Naive thymus-derived CD4-positive, alpha-beta T cell (primary cell): ENCODE measurements around the gene CNNM3. TPM values are rescaled to one million over a fixed set of nuclear protein-coding genes. Genes with fewer than 3 reads are reported as not detected.

Source experiments
- ATAC-seq: fragments of 150-1000 bp; cut with Tn5 transposase; 2 replicates; pipeline ENCODE4 v1.10.0; 2021; ENCODE audit warnings: mild to moderate bottlenecking, moderate library complexity
- CTCF ChIA-PET: fragments of 350-600 bp; sonication (Branson Sonifier 250); formaldehyde crosslinking; loops from one replicate; lab custom pipeline; 2021; ENCODE audit warnings: antibody characterized with exemption; lab: Charles Lee
- POLR2A ChIA-PET: fragments of 350-600 bp; sonication (Branson Sonifier 250); formaldehyde crosslinking; loops from one replicate; lab custom pipeline; 2021; ENCODE audit warnings: antibody characterized with exemption, inconsistent platforms; lab: Charles Lee
- DNase-seq, 9 donors: peaks; one replicate each; pipeline versions ENCODE4 v3.0.0 to v3.0.0-alpha.2; 2020 to 2022; ENCODE audit warnings: mixed read lengths in 1 of 9
- H3K27ac ChIP-seq: one replicate; pipeline ENCODE4 v1.7.0; 2013; ENCODE audit warnings: mild to moderate bottlenecking, low read depth, low read length, moderate library complexity
- H3K27me3 ChIP-seq, 2 donors: one replicate each; pipeline ENCODE4 v1.7.0; 2013; ENCODE audit warnings: low read length in 2 of 2, mild to moderate bottlenecking in 2 of 2, moderate library complexity in 2 of 2; ENCODE audit not compliant: control insufficient read depth in 2 of 2, insufficient read depth in 2 of 2
- H3K36me3 ChIP-seq, 3 experiments: 1 replicate in 2 of 3; 2 replicates in 1 of 3; pipeline ENCODE4 v1.7.0; 2013; ENCODE audit warnings: low read length in 3 of 3, mild to moderate bottlenecking in 3 of 3, moderate library complexity in 1 of 3; ENCODE audit not compliant: insufficient read depth in 3 of 3, control insufficient read depth in 2 of 3
- H3K4me1 ChIP-seq, 2 donors: one replicate each; pipeline ENCODE4 v1.7.0; 2013; ENCODE audit warnings: low read length in 2 of 2, mild to moderate bottlenecking in 2 of 2, moderate library complexity in 1 of 2; ENCODE audit not compliant: control insufficient read depth in 2 of 2, insufficient read depth in 2 of 2
- H3K4me3 ChIP-seq: 2 replicates; pipeline ENCODE4 v1.7.0; 2013; ENCODE audit warnings: mild to moderate bottlenecking, low read length
- H3K9me3 ChIP-seq, 3 experiments: 1 replicate in 2 of 3; 2 replicates in 1 of 3; pipeline ENCODE4 v1.7.0; 2013; ENCODE audit warnings: low read length in 3 of 3; ENCODE audit not compliant: control insufficient read depth in 2 of 3
- H3K27ac Mint-ChIP-seq, 9 donors: one replicate each; pipeline ENCODE4 v1.8.0; 2020 to 2022; ENCODE audit warnings: mixed read lengths in 9 of 9, mild to moderate bottlenecking in 8 of 9, moderate library complexity in 5 of 9, inconsistent platforms in 2 of 9
- H3K27me3 Mint-ChIP-seq, 5 donors: one replicate each; pipeline ENCODE4 v1.8.0; 2021 to 2022; ENCODE audit warnings: mixed read lengths in 5 of 5, mild to moderate bottlenecking in 1 of 5
- H3K36me3 Mint-ChIP-seq, 5 donors: one replicate each; pipeline ENCODE4 v1.8.0; 2020 to 2022; ENCODE audit warnings: mixed read lengths in 5 of 5, mild to moderate bottlenecking in 3 of 5, inconsistent platforms in 1 of 5
- H3K4me1 Mint-ChIP-seq, 7 donors: one replicate each; pipeline ENCODE4 v1.8.0; 2020 to 2022; ENCODE audit warnings: mixed read lengths in 7 of 7, mild to moderate bottlenecking in 3 of 7, inconsistent platforms in 1 of 7
- H3K4me3 Mint-ChIP-seq, 10 donors: one replicate each; pipeline ENCODE4 v1.8.0; 2020 to 2022; ENCODE audit warnings: mild to moderate bottlenecking in 10 of 10, mixed read lengths in 10 of 10, moderate library complexity in 6 of 10, inconsistent platforms in 2 of 10
- H3K9me3 Mint-ChIP-seq, 11 donors: one replicate each; pipeline ENCODE4 v1.8.0; 2020 to 2022; ENCODE audit warnings: mixed read lengths in 11 of 11, mild to moderate bottlenecking in 4 of 11, inconsistent platforms in 1 of 11, moderate library complexity in 1 of 11
- intact Hi-C, 2 donors: fragments of 100-400 bp; cut with micrococcal nuclease; formaldehyde crosslinking; loops; one replicate each; pipeline ENCODE4 v1.15.1; 2023
- polyA plus RNA-seq, 2 donors: library from polyadenylated mRNA; unstranded; fragments of 300-500 nt; fragmentation: Illumina TruSeq; gene quantifications; one replicate each; pipeline ENCODE4 v1.2.3, GENCODE V29; 2021
- total RNA-seq, 6 experiments: library from RNA in 5 of 6; stranded (reverse) in 5 of 6; gene quantifications; 1 replicate in 5 of 6; 2 replicates in 1 of 6; pipeline ENCODE4 v1.2.3 and lab custom pipeline; 2021 to 2026

The CNNM3 gene
- total and polyA plus RNA-seq, 7 experiments from 2014 or later, result 4.0 to 51.5 (median 37.7) TPM

DNA sequence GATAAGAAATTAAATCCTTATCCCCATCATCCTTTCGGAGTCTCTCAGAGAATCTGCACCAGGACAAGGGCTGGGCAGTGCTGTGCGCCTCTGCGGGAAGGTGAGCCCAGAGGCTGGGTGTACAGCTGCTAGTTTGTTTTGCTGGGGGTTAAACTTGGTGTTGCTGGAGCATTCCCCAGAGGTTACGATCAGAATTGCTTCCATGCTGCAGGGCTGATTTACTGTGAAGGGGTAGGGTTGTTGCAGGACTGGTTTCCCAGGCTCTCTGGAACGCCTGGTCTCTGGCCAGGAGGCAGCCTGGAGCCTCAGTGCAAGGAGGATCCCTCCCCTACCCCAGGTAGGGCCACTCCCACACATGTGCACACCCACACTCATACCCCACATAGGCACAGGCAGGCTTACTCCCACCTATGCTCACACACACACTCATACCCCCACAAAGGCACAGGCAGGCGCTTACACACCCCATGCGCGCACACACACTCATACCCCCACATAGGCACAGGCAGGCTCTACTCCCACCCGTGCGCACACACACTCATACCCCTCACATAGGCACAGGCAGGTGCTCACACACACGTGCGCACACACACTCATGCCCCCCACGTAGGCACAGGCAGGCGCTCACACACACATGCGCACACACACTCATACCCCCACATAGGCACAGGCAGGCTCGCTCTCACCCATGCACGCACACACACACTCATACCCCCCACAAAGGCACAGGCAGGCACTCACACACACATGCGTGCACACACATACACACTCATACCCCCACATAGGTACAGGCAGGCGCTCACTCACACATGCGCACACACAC, 44.1 kb upstream of the CNNM3 start:
- Mint-ChIP-seq H3K4me1 (peaks cover 17 to 35% (median 32%) of the 10 kb centered on the region in 7 donors), H3K9me3 (no peaks in the 10 kb centered on the region), H3K27me3 (no peaks in the 10 kb centered on the region), H3K4me3 (peak overlapping the region in 4 of 10 donors; percentile 16 to 62 (median 38)), H3K36me3 (peaks cover 0 to 8% (median 4%) of the 10 kb centered on the region in 5 donors), H3K27ac (peak overlapping the region in 6 of 9 donors; percentile 16 to 93 (median 58))
- POLR2A ChIA-PET, result no interaction called here
- Histone ChIP-seq H3K27ac (no peak overlapping the region), H3K9me3 (no peaks in the 10 kb centered on the region), H3K4me1 (peaks cover 11 to 12% of the 10 kb centered on the region in 2 donors), H3K27me3 (no peaks in the 10 kb centered on the region), H3K4me3 (no peak overlapping the region), H3K36me3 (peaks cover 0 to 6% (median 0%) of the 10 kb centered on the region in 3 experiments)
- DNase-seq, result no peak
- CTCF ChIA-PET, result no interaction called here
- no peak for ATAC-seq
- intact Hi-C loops, result no loop called here

DNA sequence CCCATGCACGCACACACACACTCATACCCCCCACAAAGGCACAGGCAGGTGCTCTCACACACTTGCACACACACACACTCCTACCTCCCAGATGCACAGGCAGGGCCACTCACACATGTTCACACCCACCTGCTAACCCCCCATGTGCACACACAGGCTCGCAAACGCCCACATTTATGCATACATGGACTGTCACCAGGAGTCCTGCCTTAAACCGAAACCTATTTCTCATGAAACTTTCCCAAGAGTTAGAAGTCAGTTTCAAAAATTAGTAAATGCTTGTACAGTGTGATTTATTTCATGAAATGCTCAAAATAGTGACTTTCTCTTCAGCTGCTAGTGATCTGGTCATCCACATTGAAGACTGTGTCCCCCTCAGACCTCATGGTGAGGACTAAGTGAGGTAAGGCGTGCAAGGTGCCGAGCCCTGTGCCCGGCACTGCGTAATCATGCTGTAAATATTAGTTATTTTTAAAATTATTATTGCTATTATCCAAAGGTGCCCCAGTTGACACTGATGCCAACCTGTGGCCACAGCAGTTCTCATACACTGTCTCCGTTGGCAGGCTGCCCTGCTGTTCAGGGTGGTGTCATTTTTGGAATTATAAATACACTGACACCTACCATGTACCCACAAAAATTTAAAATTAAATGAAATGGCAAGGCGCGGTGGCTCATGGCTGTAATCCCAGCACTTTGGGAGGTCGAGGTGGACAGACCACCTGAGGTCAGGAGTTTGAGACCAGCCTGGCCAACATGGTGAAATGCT, 43.0 kb upstream of the CNNM3 start:
- Mint-ChIP-seq H3K9me3 (no peaks in the 10 kb centered on the region), H3K27me3 (no peaks in the 10 kb centered on the region), H3K27ac (peak overlapping the region in 8 of 9 donors; percentile 22 to 93 (median 61)), H3K4me3 (peak overlapping the region; percentile 8 to 94 (median 66)), H3K4me1 (peaks cover 16 to 33% (median 26%) of the 10 kb centered on the region in 7 donors), H3K36me3 (peaks cover 0 to 8% (median 3%) of the 10 kb centered on the region in 5 donors)
- Histone ChIP-seq H3K27me3 (no peaks in the 10 kb centered on the region), H3K4me1 (peaks cover 11 to 12% of the 10 kb centered on the region in 2 donors), H3K27ac (no peak overlapping the region), H3K4me3 (peak overlapping the region; percentile 11), H3K9me3 (no peaks in the 10 kb centered on the region), H3K36me3 (no peaks in the 10 kb centered on the region)
- POLR2A ChIA-PET, result interaction anchor here (1.2 to 3.2 kb wide), 8 partner anchors 8 to 235 kb away, joined by 3 to 19 read pairs (median 6); partner anchors contain the start of genes ARID5A, CNNM3 and CNNM4
- DNase-seq (no peak), ATAC-seq (no peak)
- intact Hi-C loops, result no loop called here
- CTCF ChIA-PET, result interaction anchor here (1.0 to 3.5 kb wide), 2 partner anchors 8 to 11 kb away, joined by 5 to 40 read pairs; partner anchors contain the start of gene CNNM4

DNA sequence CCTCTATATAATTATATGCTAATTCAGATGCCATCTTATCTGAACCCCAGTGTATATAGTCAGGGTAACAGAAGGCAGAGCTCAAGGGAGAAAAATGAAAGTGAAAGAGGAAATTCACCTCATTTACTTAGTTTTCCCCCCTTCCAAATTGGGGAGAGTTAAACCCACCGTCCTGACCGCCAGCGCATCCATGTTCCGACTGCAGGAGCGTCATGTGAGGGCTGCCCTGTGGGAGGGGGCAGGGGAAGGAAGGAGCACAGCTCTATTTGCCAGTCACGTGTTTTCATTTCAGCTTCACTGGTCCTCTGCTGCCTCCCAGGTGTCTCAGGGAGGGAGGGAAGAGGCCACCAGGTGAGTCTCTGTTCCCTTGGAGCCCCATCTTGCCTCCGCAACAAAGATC, 42.1 kb upstream of the CNNM3 start:
- CTCF ChIA-PET, result interaction anchor here (0.5 to 3.5 kb wide), 4 partner anchors 9 to 246 kb away, joined by 3 to 40 read pairs (median 4); partner anchors contain the start of gene CNNM4
- intact Hi-C loops, result loop anchor here in 1 of 2 donors (1.0 kb wide), 2 partner anchors 14 to 34 kb away; partner anchors contain the start of genes CNNM4 and LMAN2L

DNA sequence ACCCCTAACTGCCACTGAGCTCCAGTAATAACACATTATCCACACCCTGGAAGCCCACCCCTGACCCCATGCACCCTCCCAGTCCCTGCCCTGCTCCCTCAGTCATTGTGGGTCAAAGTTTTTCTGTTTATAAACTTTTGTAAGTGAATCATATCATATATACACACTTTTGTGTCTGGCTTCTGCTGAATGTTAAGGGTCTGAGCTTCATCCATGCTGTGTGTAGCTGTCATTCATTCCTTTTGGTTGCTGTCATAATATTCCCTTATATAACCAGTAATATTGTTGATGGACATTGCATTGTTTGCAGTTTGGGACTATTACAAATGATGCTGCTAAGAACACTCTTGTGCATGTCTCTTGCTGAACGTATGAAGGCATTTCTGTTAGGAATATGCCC, 40.9 kb upstream of the CNNM3 start:
- Mint-ChIP-seq H3K36me3 (peaks cover 0 to 5% (median 0%) of the 10 kb centered on the region in 5 donors), H3K4me1 (peaks cover under 1 to 30% (median 22%) of the 10 kb centered on the region in 7 donors), H3K27ac (peak overlapping the region in 8 of 9 donors; percentile 1 to 93 (median 52)), H3K4me3 (peak overlapping the region in 5 of 10 donors; percentile 4 to 50 (median 26)), H3K27me3 (no peaks in the 10 kb centered on the region), H3K9me3 (no peaks in the 10 kb centered on the region)
- intact Hi-C loops, result no loop called here
- H3K4me3 ChIP-seq, result no peak overlapping the region
- no peak overlapping the region for H3K27ac ChIP-seq
- H3K9me3 ChIP-seq, result no peaks in the 10 kb centered on the region
- H3K27me3 ChIP-seq, result no peaks in the 10 kb centered on the region
- DNase-seq (no peak), ATAC-seq (no peak)
- ChIA-PET POLR2A (interaction anchor here (0.9 to 3.2 kb wide), 4 partner anchors 14 to 238 kb away, joined by 3 to 19 read pairs (median 10); partner anchors contain the start of genes CNNM3 and CNNM4), CTCF (interaction anchor here (1.2 to 3.5 kb wide), 2 partner anchors 13 to 178 kb away, joined by 3 to 40 read pairs; partner anchors contain the start of gene CNNM4)
- peaks cover 11 to 12% of the 10 kb centered on the region in 2 donors for H3K4me1 ChIP-seq
- no peaks in the 10 kb centered on the region for H3K36me3 ChIP-seq

More for the DNA sequence above, 42.1 kb upstream of the CNNM3 start:
- peak overlapping the region; percentile 84 to 95 (median 93) for H3K4me3 Mint-ChIP-seq
- peak; percentile 73 for ATAC-seq
- peak in 8 of 9 donors; percentile 35 to 66 (median 54) for DNase-seq
- peaks cover 0 to 5% (median 0%) of the 10 kb centered on the region in 5 donors for H3K36me3 Mint-ChIP-seq
- no peaks in the 10 kb centered on the region for H3K27me3 Mint-ChIP-seq
- peaks cover 9 to 30% (median 22%) of the 10 kb centered on the region in 7 donors for H3K4me1 Mint-ChIP-seq
- H3K27me3 ChIP-seq, result no peaks in the 10 kb centered on the region
- peaks cover 11 to 12% of the 10 kb centered on the region in 2 donors for H3K4me1 ChIP-seq
- POLR2A ChIA-PET, result interaction anchor here (0.6 to 3.2 kb wide), 12 partner anchors 9 to 236 kb away, joined by 3 to 19 read pairs (median 5); partner anchors contain the start of genes ARID5A, CNNM3 and CNNM4
- H3K9me3 Mint-ChIP-seq, result no peaks in the 10 kb centered on the region
- peak overlapping the region; percentile 62 for H3K4me3 ChIP-seq
- no peaks in the 10 kb centered on the region for H3K9me3 ChIP-seq
- H3K27ac ChIP-seq, result peak overlapping the region; percentile 70
- H3K27ac Mint-ChIP-seq, result peak overlapping the region; percentile 88 to 97 (median 93)
- no peaks in the 10 kb centered on the region for H3K36me3 ChIP-seq

DNA sequence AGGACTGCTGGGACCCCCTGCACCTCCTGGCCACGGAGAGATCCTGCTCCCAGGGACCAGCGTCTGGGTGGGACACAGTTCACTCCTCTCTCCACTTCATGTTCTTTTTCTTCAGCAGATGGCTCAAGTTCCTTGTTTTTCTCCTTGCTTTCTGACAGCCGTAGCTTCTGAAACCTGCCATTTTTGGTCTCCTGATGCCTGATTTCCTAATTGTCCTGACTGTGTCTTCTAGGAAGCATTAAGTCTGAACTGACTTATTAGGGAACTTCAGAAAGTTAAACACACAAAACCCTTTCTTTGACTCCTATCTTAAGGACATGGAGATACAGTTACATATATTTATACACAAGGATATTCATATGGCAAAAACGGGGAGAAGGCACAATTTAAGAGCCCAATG, 32.7 kb upstream of the CNNM3 start:
- ATAC-seq (no peak), DNase-seq (no peak)
- Mint-ChIP-seq H3K27ac (no peak overlapping the region), H3K27me3 (no peaks in the 10 kb centered on the region), H3K4me3 (no peak overlapping the region), H3K36me3 (peaks cover 0 to 4% (median 0%) of the 10 kb centered on the region in 5 donors), H3K4me1 (peaks cover 0 to 2% (median 0%) of the 10 kb centered on the region in 7 donors), H3K9me3 (no peaks in the 10 kb centered on the region)
- no peaks in the 10 kb centered on the region for H3K36me3 ChIP-seq
- intact Hi-C loops, result no loop called here
- no peak overlapping the region for H3K4me3 ChIP-seq
- H3K4me1 ChIP-seq, result no peaks in the 10 kb centered on the region
- H3K27ac ChIP-seq, result no peak overlapping the region
- ChIA-PET POLR2A (no interaction called here), CTCF (no interaction called here)
- H3K27me3 ChIP-seq, result no peaks in the 10 kb centered on the region
- H3K9me3 ChIP-seq, result no peaks in the 10 kb centered on the region

DNA sequence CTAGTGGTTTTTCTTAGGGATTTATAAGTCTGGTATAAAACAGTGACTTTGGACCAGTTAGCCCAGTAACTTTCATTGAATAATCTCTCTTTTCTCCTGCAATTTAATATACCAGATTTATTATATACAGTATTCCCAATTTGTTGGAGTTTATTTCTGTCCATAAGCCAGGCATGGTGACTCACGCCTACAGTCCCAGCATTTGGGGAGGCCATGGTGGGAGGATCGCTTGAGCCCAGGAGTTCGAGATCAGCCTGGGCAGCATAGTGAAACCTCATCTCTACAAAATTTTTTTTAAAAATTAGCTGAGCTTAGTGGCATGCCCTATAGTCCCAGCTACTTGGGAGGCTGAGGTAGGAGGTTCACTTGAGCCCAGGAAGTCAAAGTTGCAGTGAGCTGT, 28.7 kb upstream of the CNNM3 start:
- peak overlapping the region in 1 of 9 donors; percentile 36 for H3K27ac Mint-ChIP-seq
- no peak overlapping the region for H3K27ac ChIP-seq
- DNase-seq, result no peak
- POLR2A ChIA-PET, result interaction anchor here (1.6 kb wide), 1 partner anchor 13 kb away, joined by 5 read pairs; no protein-coding TSS in a partner anchor
- no peaks in the 10 kb centered on the region for H3K4me1 ChIP-seq
- no peaks in the 10 kb centered on the region for H3K9me3 ChIP-seq
- CTCF ChIA-PET, result no interaction called here
- no peak for ATAC-seq
- H3K4me3 ChIP-seq, result no peak overlapping the region
- H3K9me3 Mint-ChIP-seq, result no peaks in the 10 kb centered on the region
- H3K36me3 Mint-ChIP-seq, result peaks cover 0 to 7% (median 0%) of the 10 kb centered on the region in 5 donors
- no peak overlapping the region for H3K4me3 Mint-ChIP-seq
- H3K4me1 Mint-ChIP-seq, result peaks cover 0 to 2% (median 0%) of the 10 kb centered on the region in 7 donors
- intact Hi-C loops, result no loop called here
- no peaks in the 10 kb centered on the region for H3K36me3 ChIP-seq
- no peaks in the 10 kb centered on the region for H3K27me3 ChIP-seq
- H3K27me3 Mint-ChIP-seq, result no peaks in the 10 kb centered on the region
